ENCODE results near the gene KCNH1.

GRCh38 chr1:210748796-210749195 is 385.2 kb downstream of the KCNH1 start:
- TF ChIP-seq EZH2phosphoT487 (IDR thresholded peaks at IDR 0.05; ENCODE audit: insufficient read depth, low read depth), result no peak
- no peak for TF ChIP-seq EZH2 (IDR thresholded peaks at IDR 0.05; ENCODE audit: insufficient read depth, poor library complexity, severe bottlenecking)

Data from GM23248 (cell line).